SJSA1 (cell line): Measurements from ENCODE around the gene TMEM171. TPM values are rescaled to one million over a fixed set of nuclear protein-coding genes. Genes with fewer than 3 reads are reported as not detected.

ENCODE experiments used
- DNase-seq, 2 experiments: peaks; one replicate each; pipeline ENCODE4 v3.0.0-alpha.2; 2015 to 2020; ENCODE audit warnings: low spot score in 2 of 2, low read depth in 1 of 2
- H3K27ac ChIP-seq: fragments of 250-450 bp; sonication (Bioruptor Pico); 2 replicates; pipeline ENCODE4 v1.5.1; 2020; ENCODE audit warnings: mild to moderate bottlenecking, moderate library complexity
- H3K27me3 ChIP-seq: fragments of 250-450 bp; sonication (Bioruptor Pico); replicated peaks from 2 replicates; pipeline ENCODE4 v1.5.1; 2020; ENCODE audit warnings: mild to moderate bottlenecking, moderate library complexity
- H3K36me3 ChIP-seq: fragments of 250-450 bp; sonication (Bioruptor Pico); 2 replicates; pipeline ENCODE4 v1.5.1; 2020; ENCODE audit warnings: mild to moderate bottlenecking
- H3K4me1 ChIP-seq: fragments of 250-450 bp; sonication (Bioruptor Pico); replicated peaks from 2 replicates; pipeline ENCODE4 v1.6.1; 2021; ENCODE audit warnings: mild to moderate bottlenecking
- H3K4me3 ChIP-seq: fragments of 250-450 bp; sonication (Bioruptor Pico); 2 replicates; pipeline ENCODE4 v1.5.1; 2020; ENCODE audit warnings: mild to moderate bottlenecking
- H3K9me3 ChIP-seq: fragments of 250-450 bp; sonication (Bioruptor Pico); replicated peaks from 2 replicates; pipeline ENCODE4 v1.5.1; 2020; ENCODE audit warnings: mild to moderate bottlenecking
- total RNA-seq: library from RNA; depleted of rRNA; stranded (reverse); fragments of >200 nt; shearing (Covaris generic); gene quantifications from 2 replicates; pipeline ENCODE4 v1.2.3, GENCODE V29; 2014

Gene TMEM171
- total RNA-seq, 1 experiment from 2014 or later: 8.4 TPM

GRCh38 chr5:73130811-73131210 is 10.4 kb downstream of the TMEM171 start:
- Histone ChIP-seq H3K4me1 (peaks cover 12% of the 10 kb centered on the region), H3K27me3 (no peaks in the 10 kb centered on the region), H3K27ac (no peak overlapping the region), H3K4me3 (no peak overlapping the region), H3K9me3 (no peaks in the 10 kb centered on the region), H3K36me3 (peaks cover 11% of the 10 kb centered on the region)
- no peak for DNase-seq

- no peaks in the 10 kb centered on the region for H3K27me3 ChIP-seq
- DNase-seq: no peak
- no peak overlapping the region for H3K4me3 ChIP-seq
- peaks cover 18% of the 10 kb centered on the region for H3K4me1 ChIP-seq
- no peaks in the 10 kb centered on the region for H3K9me3 ChIP-seq
- no peak overlapping the region for H3K27ac ChIP-seq
- peaks cover 11% of the 10 kb centered on the region for H3K36me3 ChIP-seq
Observed at GRCh38 chr5:73131711-73132425, 11.5 kb downstream of the TMEM171 start.

GRCh38 chr5:73132759-73133158 is 12.4 kb downstream of the TMEM171 start:
- DNase-seq: no peak
- H3K27ac ChIP-seq: no peak overlapping the region
- H3K4me1 ChIP-seq: peaks cover 18% of the 10 kb centered on the region
- H3K36me3 ChIP-seq: peaks cover 11% of the 10 kb centered on the region
- no peaks in the 10 kb centered on the region for H3K27me3 ChIP-seq
- H3K4me3 ChIP-seq: no peak overlapping the region
- no peaks in the 10 kb centered on the region for H3K9me3 ChIP-seq

DNA sequence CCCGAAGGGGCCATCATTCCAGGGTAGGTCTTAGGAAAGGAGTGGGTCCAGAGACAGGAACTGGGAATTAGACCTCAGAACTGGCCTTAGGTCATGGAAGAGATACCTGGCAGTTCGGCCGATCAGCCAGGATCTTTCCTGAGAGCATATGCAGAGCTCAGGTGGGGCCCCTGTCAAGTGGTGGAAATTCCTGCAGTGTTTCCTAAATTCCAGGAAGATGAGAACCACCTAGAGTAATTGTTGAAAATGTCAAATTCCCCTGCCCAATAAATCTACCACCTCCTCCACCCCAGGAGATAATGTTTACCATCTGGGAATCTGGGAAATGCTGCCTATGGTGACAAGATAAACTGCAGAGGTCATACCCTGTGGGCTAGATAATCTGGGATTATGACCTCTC is 14.6 kb downstream of the TMEM171 start:
- Histone ChIP-seq H3K27me3 (no peaks in the 10 kb centered on the region), H3K36me3 (0 out of 2 replicates have a peak, but pooled peaks cover 3% of the 10 kb centered on the region), H3K27ac (no peak overlapping the region), H3K9me3 (no peaks in the 10 kb centered on the region), H3K4me3 (no peak overlapping the region), H3K4me1 (peaks cover 18% of the 10 kb centered on the region)
- no peak for DNase-seq

- Histone ChIP-seq H3K36me3 (0 out of 2 replicates have a peak, but pooled peaks cover 3% of the 10 kb centered on the region), H3K27me3 (no peaks in the 10 kb centered on the region), H3K9me3 (no peaks in the 10 kb centered on the region), H3K4me3 (no peak overlapping the region), H3K4me1 (peaks cover 18% of the 10 kb centered on the region), H3K27ac (no peak overlapping the region)
- DNase-seq: peak; percentile 53 to 56
Observed at GRCh38 chr5:73135429-73136054, 15.2 kb downstream of the TMEM171 start.

- no peak for DNase-seq
- Histone ChIP-seq H3K4me3 (no peak overlapping the region), H3K27me3 (no peaks in the 10 kb centered on the region), H3K36me3 (0 out of 2 replicates have a peak, but pooled peaks cover 3% of the 10 kb centered on the region), H3K27ac (no peak overlapping the region), H3K4me1 (peaks cover 18% of the 10 kb centered on the region), H3K9me3 (no peaks in the 10 kb centered on the region)
Observed at GRCh38 chr5:73136055-73136562, 15.7 kb downstream of the TMEM171 start.

DNA sequence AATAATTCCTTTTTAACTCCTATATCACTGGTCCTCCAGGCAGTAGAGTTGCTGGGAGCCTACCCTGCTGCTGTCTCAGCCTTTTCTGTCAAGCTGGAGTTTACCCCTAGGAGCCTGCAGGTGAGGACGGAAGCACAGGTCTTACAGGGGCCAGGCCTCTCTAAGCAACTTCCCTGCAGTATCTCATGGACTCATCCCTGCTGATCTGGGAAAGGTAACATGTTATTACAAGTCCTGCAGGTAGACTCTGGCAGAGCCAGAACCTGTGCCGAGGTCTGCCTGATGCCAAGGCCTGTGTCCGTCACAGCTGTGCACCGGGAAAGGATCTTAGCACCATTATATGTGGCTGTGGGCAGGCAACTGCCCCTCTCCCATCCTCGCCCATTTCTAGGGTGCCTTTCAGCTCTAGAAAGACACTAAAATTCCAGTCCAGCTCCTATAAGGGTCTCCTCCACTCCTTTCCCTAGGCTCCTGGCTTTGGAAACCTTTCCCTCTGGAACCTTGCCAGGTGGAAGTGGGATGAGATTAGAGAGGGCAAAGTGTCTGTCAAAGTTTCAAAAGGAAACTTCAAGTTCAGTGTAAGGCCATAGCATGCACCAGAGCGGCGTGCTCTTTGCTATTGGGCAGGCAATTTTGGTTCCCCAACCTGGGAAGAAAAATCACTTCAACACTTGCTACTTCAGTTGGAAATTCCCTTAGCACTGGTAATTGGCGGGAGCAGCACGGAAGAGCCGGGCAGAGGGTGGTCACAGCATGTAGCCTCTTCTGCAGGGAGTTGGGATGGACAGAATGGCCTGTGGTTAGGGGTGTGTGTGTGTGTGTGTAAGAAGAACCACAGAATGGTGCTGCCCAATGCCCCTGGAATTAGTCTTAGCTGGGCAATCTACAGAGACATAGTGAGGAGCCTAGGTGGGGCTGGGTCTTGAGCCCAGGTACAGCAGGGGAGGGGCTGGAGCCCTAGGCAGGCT is 17.5 kb downstream of the TMEM171 start:
- H3K27ac ChIP-seq: no peak overlapping the region
- H3K9me3 ChIP-seq: no peaks in the 10 kb centered on the region
- peaks cover 18% of the 10 kb centered on the region for H3K4me1 ChIP-seq
- no peaks in the 10 kb centered on the region for H3K27me3 ChIP-seq
- H3K36me3 ChIP-seq: no peaks in the 10 kb centered on the region
- no peak for DNase-seq
- H3K4me3 ChIP-seq: no peak overlapping the region

GRCh38 chr5:73139485-73139884 is 19.1 kb downstream of the TMEM171 start:
- H3K36me3 ChIP-seq: no peaks in the 10 kb centered on the region
- H3K9me3 ChIP-seq: no peaks in the 10 kb centered on the region
- DNase-seq: no peak
- H3K27me3 ChIP-seq: no peaks in the 10 kb centered on the region
- no peak overlapping the region for H3K27ac ChIP-seq
- peaks cover 13% of the 10 kb centered on the region for H3K4me1 ChIP-seq
- H3K4me3 ChIP-seq: no peak overlapping the region

- no peaks in the 10 kb centered on the region for H3K27me3 ChIP-seq
- H3K27ac ChIP-seq: no peak overlapping the region
- no peak for DNase-seq
- H3K36me3 ChIP-seq: no peaks in the 10 kb centered on the region
- H3K4me1 ChIP-seq: peaks cover 6% of the 10 kb centered on the region
- no peaks in the 10 kb centered on the region for H3K9me3 ChIP-seq
- no peak overlapping the region for H3K4me3 ChIP-seq
Observed at GRCh38 chr5:73140801-73141200, 20.4 kb downstream of the TMEM171 start.

- Histone ChIP-seq H3K36me3 (no peaks in the 10 kb centered on the region), H3K4me1 (no peaks in the 10 kb centered on the region), H3K4me3 (no peak overlapping the region), H3K27ac (no peak overlapping the region), H3K27me3 (no peaks in the 10 kb centered on the region), H3K9me3 (no peaks in the 10 kb centered on the region)
- no peak for DNase-seq
Observed at GRCh38 chr5:73142035-73142434, 21.7 kb downstream of the TMEM171 start.

GRCh38 chr5:73143716-73144115 is 23.3 kb downstream of the TMEM171 start:
- no peak for DNase-seq
- H3K4me3 ChIP-seq: no peak overlapping the region
- no peaks in the 10 kb centered on the region for H3K4me1 ChIP-seq
- H3K27ac ChIP-seq: no peak overlapping the region
- H3K27me3 ChIP-seq: no peaks in the 10 kb centered on the region
- no peaks in the 10 kb centered on the region for H3K36me3 ChIP-seq
- no peaks in the 10 kb centered on the region for H3K9me3 ChIP-seq

DNA sequence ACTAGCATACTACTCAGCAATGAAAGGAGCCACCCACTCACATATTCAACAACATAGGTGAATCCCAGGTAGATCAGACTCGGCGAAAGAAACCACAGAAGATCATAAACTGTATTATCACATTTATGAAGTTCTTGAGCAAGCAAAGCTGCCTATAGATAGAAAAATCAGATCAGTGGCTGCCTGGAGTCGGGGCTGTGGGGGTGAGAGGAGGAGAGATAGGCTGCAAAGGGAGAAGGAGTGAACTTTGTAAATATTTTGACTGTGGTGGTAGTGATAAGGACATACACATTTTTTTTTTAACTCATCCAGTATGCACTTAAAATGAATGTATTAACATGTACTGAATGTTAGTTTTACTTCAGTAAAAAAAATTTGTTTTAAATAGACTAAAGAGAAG is 29.2 kb downstream of the TMEM171 start:
- no peak for DNase-seq
- Histone ChIP-seq H3K4me3 (no peak overlapping the region), H3K27ac (no peak overlapping the region), H3K27me3 (no peaks in the 10 kb centered on the region), H3K36me3 (no peaks in the 10 kb centered on the region), H3K9me3 (no peaks in the 10 kb centered on the region), H3K4me1 (no peaks in the 10 kb centered on the region)

DNA sequence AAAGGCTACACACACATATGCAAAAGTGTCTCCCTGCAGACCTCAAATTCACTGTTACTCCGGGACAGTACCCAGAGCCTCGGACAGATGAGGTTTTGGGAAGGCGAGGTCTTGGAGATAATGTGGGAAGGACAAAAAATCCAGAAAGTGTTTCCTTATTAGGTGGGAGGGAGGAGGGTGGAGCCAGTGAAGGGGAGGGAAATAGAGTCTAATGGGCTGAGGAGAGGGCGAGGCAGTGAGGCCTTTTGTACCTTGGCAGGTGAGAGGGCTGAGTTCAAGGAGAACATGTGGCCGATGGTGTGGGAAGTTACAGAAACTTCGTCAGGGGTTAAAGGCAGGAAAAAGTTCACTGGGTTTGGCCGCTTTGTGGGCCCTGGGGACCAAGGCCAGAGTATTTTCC is 30.5 kb downstream of the TMEM171 start:
- Histone ChIP-seq H3K27ac (no peak overlapping the region), H3K27me3 (no peaks in the 10 kb centered on the region), H3K4me1 (peaks cover 11% of the 10 kb centered on the region), H3K36me3 (no peaks in the 10 kb centered on the region), H3K9me3 (no peaks in the 10 kb centered on the region), H3K4me3 (no peak overlapping the region)
- DNase-seq: no peak
